ENCODE results near the gene TTC29.

DNA sequence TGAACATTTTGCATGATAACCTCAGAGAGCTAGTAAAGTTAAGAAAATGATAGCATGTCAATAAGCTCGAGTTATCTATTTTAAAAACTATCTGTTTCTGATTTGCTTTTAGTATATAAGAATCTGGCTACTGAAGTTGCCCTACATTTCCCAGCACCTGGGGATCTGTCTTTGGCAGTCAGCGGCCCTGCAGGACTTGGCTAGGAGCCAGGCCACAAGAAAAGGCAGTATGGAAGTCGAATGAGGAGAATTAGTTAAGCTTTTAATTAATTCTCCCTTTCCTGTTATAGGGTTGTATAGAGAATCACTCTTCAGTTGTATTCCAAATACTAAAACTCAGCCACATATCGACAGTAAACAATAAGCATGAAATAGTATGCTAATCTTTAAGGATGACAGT, 284.3 kb downstream of the TTC29 start:
- TF ChIP-seq, protein P1, sequence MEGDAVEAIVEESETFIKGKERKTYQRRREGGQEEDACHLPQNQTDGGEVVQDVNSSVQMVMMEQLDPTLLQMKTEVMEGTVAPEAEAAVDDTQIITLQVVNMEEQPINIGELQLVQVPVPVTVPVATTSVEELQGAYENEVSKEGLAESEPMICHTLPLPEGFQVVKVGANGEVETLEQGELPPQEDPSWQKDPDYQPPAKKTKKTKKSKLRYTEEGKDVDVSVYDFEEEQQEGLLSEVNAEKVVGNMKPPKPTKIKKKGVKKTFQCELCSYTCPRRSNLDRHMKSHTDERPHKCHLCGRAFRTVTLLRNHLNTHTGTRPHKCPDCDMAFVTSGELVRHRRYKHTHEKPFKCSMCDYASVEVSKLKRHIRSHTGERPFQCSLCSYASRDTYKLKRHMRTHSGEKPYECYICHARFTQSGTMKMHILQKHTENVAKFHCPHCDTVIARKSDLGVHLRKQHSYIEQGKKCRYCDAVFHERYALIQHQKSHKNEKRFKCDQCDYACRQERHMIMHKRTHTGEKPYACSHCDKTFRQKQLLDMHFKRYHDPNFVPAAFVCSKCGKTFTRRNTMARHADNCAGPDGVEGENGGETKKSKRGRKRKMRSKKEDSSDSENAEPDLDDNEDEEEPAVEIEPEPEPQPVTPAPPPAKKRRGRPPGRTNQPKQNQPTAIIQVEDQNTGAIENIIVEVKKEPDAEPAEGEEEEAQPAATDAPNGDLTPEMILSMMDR (IDR thresholded peaks at IDR 0.05) = no peak
- TF ChIP-seq, protein P2, sequence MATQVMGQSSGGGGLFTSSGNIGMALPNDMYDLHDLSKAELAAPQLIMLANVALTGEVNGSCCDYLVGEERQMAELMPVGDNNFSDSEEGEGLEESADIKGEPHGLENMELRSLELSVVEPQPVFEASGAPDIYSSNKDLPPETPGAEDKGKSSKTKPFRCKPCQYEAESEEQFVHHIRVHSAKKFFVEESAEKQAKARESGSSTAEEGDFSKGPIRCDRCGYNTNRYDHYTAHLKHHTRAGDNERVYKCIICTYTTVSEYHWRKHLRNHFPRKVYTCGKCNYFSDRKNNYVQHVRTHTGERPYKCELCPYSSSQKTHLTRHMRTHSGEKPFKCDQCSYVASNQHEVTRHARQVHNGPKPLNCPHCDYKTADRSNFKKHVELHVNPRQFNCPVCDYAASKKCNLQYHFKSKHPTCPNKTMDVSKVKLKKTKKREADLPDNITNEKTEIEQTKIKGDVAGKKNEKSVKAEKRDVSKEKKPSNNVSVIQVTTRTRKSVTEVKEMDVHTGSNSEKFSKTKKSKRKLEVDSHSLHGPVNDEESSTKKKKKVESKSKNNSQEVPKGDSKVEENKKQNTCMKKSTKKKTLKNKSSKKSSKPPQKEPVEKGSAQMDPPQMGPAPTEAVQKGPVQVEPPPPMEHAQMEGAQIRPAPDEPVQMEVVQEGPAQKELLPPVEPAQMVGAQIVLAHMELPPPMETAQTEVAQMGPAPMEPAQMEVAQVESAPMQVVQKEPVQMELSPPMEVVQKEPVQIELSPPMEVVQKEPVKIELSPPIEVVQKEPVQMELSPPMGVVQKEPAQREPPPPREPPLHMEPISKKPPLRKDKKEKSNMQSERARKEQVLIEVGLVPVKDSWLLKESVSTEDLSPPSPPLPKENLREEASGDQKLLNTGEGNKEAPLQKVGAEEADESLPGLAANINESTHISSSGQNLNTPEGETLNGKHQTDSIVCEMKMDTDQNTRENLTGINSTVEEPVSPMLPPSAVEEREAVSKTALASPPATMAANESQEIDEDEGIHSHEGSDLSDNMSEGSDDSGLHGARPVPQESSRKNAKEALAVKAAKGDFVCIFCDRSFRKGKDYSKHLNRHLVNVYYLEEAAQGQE (IDR thresholded peaks at IDR 0.05; ENCODE audit: low read depth, low read length) = no peak
- TF ChIP-seq TCF12 (IDR thresholded peaks at IDR 0.05) (no peak), POLR2AphosphoS5 (IDR thresholded peaks at IDR 0.05; ENCODE audit: low read depth, low read length) (no peak), TAF1 (IDR thresholded peaks at IDR 0.05; ENCODE audit: borderline replicate concordance, low read depth, low read length) (no peak), EZH2phosphoT487 (IDR thresholded peaks at IDR 0.05; ENCODE audit: borderline replicate concordance, low read depth) (no peak), RAD21 (IDR thresholded peaks at IDR 0.05; ENCODE audit: low read length) (no peak), RCOR1 (IDR thresholded peaks at IDR 0.05; ENCODE audit: low read length) (no peak)
- TF ChIP-seq, protein P3, sequence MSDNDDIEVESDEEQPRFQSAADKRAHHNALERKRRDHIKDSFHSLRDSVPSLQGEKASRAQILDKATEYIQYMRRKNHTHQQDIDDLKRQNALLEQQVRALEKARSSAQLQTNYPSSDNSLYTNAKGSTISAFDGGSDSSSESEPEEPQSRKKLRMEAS (IDR thresholded peaks at IDR 0.05; ENCODE audit: low read depth) = no peak
- TF ChIP-seq, protein P4, sequence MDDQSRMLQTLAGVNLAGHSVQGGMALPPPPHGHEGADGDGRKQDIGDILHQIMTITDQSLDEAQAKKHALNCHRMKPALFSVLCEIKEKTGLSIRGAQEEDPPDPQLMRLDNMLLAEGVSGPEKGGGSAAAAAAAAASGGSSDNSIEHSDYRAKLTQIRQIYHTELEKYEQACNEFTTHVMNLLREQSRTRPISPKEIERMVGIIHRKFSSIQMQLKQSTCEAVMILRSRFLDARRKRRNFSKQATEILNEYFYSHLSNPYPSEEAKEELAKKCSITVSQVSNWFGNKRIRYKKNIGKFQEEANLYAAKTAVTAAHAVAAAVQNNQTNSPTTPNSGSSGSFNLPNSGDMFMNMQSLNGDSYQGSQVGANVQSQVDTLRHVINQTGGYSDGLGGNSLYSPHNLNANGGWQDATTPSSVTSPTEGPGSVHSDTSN (IDR thresholded peaks at IDR 0.05) = no peak

Measured in SK-N-SH (cell line).